Activated T-helper 1 cell treated with anti-CD3 and anti-CD28 coated beads, Interleukin-2, amount 50 U/mL, for 16 hours (primary cell): Measurements from ENCODE around the gene SEMA4G.
A peak's percentile ranks its signal among the peaks of the same experiment; 100 is the strongest.

Source experiments
- DNase-seq, 2 donors: peaks; one replicate each; pipeline ENCODE4 v3.0.0-alpha.2; 2020; ENCODE audit warnings: low read depth in 1 of 2, low spot score in 1 of 2

The SEMA4G gene

DNA sequence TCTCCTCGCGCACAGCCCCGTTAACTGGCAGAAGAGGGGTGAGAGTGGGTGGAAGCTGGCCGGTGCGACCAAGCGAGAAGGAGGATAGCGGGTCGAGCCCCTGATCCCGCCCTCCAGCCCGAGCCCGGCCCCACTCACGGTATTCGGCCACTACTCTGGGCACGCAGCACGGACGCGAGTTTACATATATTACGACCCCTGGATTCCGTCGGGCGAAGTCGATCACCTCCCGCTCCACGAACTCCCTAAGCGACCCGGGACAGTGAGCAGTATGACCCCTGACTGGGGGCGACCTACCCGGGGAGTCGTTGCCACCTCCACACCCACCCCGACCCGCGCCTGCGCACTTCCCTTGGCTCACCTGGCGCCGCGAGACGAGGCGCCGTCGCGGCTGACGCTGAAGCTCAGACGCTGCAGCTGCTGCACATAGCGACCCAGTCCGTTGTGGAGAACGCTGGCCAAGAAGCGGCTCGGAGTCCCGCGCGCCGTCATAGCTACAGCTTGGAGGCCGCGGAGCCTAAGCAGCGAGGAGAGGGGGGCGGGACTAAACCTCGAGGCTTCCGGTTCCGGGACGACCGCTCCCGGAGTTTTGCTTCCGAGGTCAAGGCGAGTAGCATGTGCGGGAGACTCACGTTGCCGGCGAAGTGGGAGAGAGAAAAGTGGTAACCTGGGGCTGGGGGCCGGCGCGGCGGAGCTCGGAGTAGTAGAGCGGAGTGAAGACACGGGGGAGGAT, 17.8 kb downstream of the SEMA4G start, which contains the start of the genes MRPL43 and TWNK:
Gene MRPL43 (minus strand): TSS at position 546 of the 733 bp plus-strand sequence. CDS start 54 bp downstream, at position 492.
Gene TWNK (plus strand): TSS at position 592 of the 733 bp plus-strand sequence. CDS start 668 bp downstream, outside the sequence.
- peak; percentile 67 to 75 for DNase-seq

GRCh38 chr10:100987685-100988049, 18.4 kb downstream of the SEMA4G start:
- DNase-seq = no peak

GRCh38 chr10:100988166-100988565, 18.9 kb downstream of the SEMA4G start:
- DNase-seq = no peak

DNA sequence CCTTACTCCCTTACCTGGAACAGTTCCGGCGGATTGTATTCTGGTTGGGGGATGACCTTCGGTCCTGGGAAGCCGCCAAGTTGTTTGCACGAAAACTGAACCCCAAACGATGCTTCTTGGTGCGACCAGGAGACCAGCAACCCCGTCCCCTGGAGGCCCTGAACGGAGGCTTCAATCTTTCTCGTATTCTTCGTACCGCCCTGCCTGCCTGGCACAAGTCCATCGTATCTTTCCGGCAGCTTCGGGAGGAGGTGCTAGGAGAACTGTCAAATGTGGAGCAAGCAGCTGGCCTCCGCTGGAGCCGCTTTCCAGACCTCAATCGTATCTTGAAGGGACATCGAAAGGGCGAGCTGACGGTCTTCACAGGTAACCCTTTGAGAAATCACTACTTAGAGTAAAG, 19.8 kb downstream of the SEMA4G start:
- DNase-seq = no peak

DNA sequence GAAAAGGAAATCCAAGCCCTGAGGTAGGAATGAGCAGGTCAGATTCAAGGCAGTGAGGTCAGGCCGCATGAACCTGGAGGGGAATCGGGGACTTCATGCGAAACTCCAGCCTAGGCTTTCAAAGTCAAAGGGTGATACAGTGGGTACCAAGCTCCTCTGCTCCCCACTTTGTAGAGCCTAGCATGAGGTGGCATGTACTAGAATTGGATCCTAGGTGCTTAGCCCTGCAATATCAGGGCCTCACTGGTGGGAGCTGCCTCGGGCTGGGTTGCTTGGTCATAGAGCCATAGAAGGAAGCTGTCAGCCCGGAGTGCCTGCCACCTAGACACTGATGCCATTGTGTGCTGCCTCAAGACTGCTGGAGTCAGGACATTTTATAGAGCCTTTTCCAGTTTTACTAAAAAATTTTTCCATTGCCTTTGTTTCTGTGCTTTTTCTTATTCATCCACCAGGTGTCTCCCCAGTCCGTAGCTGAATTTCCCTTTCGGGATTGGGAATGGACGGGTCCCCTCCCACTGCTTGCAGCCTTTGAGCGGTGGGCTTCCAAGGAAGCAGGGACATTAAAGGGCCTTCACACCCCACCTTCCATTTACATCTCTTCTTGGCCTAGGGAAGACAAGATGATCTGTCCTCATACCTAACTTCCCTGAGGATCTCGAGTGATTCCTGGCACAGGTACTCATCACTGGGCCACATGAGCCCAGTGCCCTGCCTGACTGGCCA, 24.8 kb downstream of the SEMA4G start:
- no peak for DNase-seq

DNA sequence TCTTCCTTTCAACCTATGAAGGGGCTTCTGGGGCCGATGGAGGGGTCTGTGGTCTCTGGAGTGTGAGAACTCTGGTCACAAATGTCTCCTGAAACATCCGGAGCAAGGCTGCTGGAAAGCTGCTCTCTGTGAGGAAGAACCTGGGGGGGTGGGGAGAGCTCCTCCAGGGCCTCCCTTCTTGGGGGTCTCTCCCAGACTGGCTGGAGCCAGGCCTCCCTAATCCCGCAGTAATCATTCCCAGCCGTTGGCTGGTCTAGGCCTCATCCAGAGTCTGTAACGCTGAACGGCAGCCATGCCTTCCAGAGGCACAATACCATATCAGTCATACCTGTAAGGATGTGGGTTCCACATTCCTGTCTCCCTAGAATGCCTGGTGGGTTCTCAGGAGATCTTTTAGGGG, 25.9 kb downstream of the SEMA4G start:
- no peak for DNase-seq

GRCh38 chr10:100996678-100997359, 27.5 kb downstream of the SEMA4G start:
- DNase-seq = no peak

DNA sequence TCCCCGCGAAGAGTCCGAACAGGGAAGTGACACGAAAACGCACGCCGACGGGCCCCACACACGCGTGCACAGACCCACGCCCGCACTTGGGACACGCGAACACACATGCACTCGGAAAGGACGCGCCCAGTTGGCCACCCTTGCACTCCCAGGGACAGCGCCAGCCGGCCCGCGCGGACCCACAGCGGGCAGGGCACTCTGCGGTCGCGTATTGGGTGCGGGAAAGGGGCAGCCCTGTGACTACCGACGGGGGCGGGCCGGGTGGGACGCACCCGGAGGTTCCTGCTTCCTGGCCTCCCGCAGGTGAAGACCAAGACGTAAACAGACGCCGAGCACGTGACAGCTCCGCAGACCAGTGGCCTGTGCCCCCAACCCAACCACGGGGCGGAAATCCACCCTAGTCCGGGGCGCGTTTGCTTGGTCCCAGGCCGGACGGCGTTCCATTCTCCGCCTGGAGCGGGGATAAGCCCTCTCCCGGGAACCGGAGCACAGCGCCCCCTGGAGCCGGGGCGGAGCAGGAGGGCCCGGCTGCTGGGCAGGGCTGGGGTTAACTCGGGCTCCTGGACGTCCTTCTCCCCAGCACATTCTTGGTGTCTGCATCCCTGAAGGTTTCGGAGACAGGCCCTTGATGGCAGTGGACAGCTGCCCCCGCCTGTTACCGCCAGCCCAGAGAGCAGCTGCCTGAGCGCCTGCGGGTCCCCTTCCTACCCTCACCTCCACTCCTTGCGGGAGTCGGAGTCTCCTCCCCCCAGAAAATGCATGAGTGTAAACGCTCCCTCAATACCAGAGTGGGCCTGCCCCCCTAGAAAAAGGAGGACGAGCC, 28.3 kb downstream of the SEMA4G start:
- DNase-seq = peak; percentile 54 to 61

- DNase-seq = peak; percentile 38 to 48
Measured at GRCh38 chr10:100998183-100998990, 29.1 kb downstream of the SEMA4G start.

DNA sequence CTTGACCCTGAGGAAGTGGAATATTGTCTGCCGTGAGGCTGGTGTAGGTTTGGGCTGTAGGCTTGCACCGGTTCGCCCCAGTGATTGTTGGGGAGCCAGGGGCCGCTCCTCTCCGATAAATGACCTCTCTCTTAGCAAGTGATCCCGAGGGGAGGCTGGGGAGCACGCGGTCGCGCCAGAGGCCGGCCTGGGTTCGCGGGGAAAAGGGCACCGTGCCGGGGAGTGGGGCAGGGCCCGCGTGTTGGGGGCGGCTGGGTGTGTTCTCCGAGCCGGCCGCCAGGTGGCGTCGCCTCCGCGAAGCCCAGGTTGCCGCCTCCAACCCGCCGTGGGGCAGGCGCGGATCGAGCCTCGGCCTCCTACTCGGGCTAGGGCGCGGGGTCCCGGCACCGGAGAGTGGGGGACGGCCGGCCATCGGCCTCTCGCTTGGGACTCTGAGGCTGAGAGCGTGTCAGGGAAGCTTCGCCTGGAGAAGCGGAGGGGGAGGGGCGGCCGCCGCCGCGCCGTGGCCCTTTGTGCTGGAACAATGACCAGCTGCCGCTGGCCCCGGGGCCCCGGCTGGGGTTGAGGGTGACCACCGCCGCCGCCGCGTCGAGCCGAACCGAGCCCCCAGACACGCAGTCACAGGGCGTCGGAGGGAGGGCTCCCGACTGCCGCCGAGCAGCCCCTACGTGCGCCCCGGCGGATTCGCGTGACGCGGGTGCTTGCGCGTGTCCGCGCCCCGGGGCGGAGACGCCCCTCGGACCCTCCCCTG, 29.9 kb downstream of the SEMA4G start:
- peak; percentile 59 to 67 for DNase-seq

GRCh38 chr10:100999742-101000126, 30.4 kb downstream of the SEMA4G start, which contains the start of gene LZTS2:
Gene LZTS2 (plus strand): TSS chr10:100999808. CDS start chr10:101002539, 2,731 bp downstream.
- DNase-seq = no peak

- DNase-seq = no peak
Measured at GRCh38 chr10:101000127-101000914, 31.0 kb downstream of the SEMA4G start.

DNA sequence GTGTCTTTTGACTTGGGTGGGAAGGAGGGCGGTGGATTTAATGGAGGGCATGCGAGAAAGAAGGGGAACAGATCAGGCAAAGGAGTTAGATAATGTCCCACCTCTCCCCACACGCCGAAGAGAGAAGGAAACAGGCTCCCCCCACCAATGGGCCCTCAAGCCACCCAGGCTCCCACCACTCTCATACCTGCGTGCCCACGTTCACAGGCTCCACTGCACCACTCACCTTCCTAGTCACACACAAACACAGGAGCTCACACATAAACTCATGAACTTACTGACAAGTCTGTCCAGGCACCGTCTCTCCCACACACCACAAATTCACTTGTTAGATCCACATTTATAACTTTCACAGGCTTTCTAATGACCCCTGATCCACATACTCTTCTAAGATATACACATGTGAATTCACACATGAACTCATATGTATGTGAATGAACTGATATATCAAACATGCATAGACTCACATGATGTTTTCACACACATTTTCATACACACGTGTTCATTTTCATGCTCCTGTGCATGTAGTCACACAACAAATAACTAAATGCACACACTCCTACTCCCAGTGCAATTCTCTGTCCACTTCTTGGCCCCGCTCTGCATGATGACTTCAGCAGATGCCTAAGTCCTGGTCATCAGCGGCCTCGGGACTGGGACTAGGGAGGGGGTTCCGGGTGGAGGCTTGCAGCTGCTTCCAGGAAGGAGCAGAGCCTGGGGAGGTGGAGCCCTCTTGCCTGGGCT, 31.8 kb downstream of the SEMA4G start:
- DNase-seq = no peak

GRCh38 chr10:101001659-101002035, 32.3 kb downstream of the SEMA4G start:
- no peak for DNase-seq

- DNase-seq = no peak
Measured at GRCh38 chr10:101002456-101002855, 33.2 kb downstream of the SEMA4G start.

- DNase-seq = no peak
Measured at GRCh38 chr10:101003639-101004206, 34.4 kb downstream of the SEMA4G start.

- DNase-seq = no peak
Measured at GRCh38 chr10:101005361-101005760, 36.1 kb downstream of the SEMA4G start.
